ENCODE results near the gene GHSR.

Gene GHSR

DNA sequence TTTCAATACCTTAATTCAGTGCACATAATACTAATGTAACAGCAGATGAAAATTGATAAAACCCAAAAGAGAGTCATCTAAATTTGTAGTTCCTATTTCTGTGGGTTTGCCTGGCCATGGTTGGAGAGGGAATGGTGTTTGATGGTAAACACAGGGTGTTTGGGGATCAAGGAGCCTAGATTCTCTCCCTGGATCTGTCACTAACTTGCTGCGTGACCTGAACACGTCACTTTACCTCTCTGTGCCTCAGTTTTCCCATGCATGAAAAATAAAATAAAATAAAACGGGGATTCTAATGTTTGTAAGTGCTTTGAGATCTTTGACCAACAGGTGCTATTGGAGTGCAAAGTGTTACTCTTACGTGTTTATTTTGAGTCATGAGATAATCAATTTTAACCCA lies 49.8 kb downstream of the GHSR start:
- H3K4me1 ChIP-seq (ENCODE audit: control insufficient read depth, insufficient read depth, low read length), result no peaks in the 10 kb centered on the region
- H3K36me3 ChIP-seq (ENCODE audit: control insufficient read depth, insufficient read depth, low read length), result peaks cover 5% of the 10 kb centered on the region
- 95 to 96% methylated on average over 4 of the region's 4 CpGs for WGBS, 2 experiments

DNA sequence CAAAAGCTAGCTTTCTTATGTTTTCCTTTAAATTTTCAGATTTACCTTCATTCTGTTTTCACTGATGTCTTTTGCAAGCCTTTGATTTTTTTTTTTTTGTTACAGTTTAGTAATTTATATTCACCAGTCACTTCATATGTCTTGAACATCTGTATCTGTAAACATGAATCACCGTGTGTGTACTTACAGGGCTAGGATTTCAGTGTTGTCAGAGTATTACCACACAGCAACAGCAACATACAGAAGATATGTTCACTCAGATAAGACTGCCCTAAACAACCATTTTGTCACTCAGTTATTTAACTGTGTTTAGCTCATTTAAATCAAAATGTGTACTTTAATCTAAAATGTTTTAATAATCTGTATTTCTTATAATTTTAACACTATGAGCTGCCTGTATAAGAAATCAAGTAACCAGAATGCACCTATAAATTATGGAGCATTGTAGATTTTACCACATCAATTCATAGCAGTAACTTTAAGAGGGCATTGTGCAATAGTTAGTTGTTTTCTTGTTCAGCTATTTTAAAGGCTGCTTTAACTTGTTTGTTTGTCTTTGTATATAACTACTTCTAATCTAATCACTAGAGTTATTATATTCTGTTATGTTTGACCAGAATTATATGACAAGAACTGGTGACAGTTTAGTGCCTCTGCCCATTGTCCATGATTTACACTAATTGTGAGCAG lies 50.4 kb downstream of the GHSR start:
- no peak overlapping the region for H3K27ac ChIP-seq (ENCODE audit: insufficient read depth, low read depth, low read length, poor library complexity, severe bottlenecking)
- WGBS, 2 experiments, result 95 to 100% methylated on average over 1 of the region's 1 CpG

More for the DNA sequence above, 49.8 kb downstream of the GHSR start:
- Histone ChIP-seq H3K27me3 (ENCODE audit: control insufficient read depth, insufficient read depth, low read length, poor library complexity, severe bottlenecking) (no peaks in the 10 kb centered on the region), H3K27ac (ENCODE audit: insufficient read depth, low read depth, low read length, poor library complexity, severe bottlenecking) (no peak overlapping the region), H3K4me3 (ENCODE audit: insufficient read depth, low read depth, low read length) (no peak overlapping the region), H3K9me3 (ENCODE audit: control insufficient read depth, low read length) (no peaks in the 10 kb centered on the region)

DNA sequence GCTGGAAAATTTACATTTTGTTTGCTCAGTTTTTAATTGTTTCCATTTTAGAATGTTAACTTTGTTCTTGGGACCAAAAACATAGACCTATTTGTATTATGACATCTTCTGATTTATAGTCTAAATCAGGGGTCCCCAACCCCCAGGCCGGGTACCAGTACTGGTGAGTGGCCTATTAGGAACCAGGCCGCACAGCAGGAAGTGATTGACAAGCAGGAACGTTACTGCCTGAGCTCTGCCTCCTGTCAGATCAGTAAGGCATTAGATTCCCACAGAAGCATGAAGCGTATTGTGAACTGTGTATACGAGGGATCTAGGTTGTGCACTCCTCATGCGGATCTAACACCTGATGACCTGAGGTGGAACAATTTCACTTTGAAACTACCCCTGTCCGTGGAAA lies 51.9 kb downstream of the GHSR start:
- H3K36me3 ChIP-seq (ENCODE audit: control insufficient read depth, insufficient read depth, low read length), result no peaks in the 10 kb centered on the region
- 83 to 85% methylated on average over 7 of the region's 7 CpGs for WGBS, 2 experiments
- H3K27ac ChIP-seq (ENCODE audit: insufficient read depth, low read depth, low read length, poor library complexity, severe bottlenecking), result no peak overlapping the region
- H3K4me1 ChIP-seq (ENCODE audit: control insufficient read depth, insufficient read depth, low read length), result no peaks in the 10 kb centered on the region
- no peaks in the 10 kb centered on the region for H3K9me3 ChIP-seq (ENCODE audit: control insufficient read depth, low read length)
- H3K4me3 ChIP-seq (ENCODE audit: insufficient read depth, low read depth, low read length), result no peak overlapping the region
- no peaks in the 10 kb centered on the region for H3K27me3 ChIP-seq (ENCODE audit: control insufficient read depth, insufficient read depth, low read length, poor library complexity, severe bottlenecking)

More for the DNA sequence above, 50.4 kb downstream of the GHSR start:
- Histone ChIP-seq H3K4me3 (ENCODE audit: insufficient read depth, low read depth, low read length) (no peak overlapping the region), H3K9me3 (ENCODE audit: control insufficient read depth, low read length) (no peaks in the 10 kb centered on the region), H3K36me3 (ENCODE audit: control insufficient read depth, insufficient read depth, low read length) (peaks cover 5% of the 10 kb centered on the region), H3K27me3 (ENCODE audit: control insufficient read depth, insufficient read depth, low read length, poor library complexity, severe bottlenecking) (no peaks in the 10 kb centered on the region), H3K4me1 (ENCODE audit: control insufficient read depth, insufficient read depth, low read length) (no peaks in the 10 kb centered on the region)

DNA sequence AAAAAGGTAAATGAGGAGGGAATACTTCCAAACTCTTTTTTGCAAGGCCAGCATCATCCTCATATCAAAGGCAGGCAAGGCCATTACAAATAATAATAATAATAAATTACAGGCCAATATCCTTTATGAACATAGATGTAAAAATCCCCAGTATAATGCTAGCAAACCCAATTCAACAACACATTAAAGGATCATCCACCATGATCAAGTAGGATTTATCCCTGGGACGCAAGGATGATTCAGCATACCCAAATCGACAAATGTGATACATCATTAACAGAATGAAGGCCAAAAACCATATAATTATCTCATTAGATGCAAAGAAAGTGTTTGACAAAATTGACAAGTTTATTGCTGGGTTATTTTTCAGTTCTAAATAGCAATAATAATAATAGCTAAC lies 53.6 kb downstream of the GHSR start:
- WGBS, 2 experiments, result 100% methylated on average over 2 of the region's 2 CpGs
- no peak overlapping the region for H3K27ac ChIP-seq (ENCODE audit: insufficient read depth, low read depth, low read length, poor library complexity, severe bottlenecking)
- H3K4me1 ChIP-seq (ENCODE audit: control insufficient read depth, insufficient read depth, low read length), result no peaks in the 10 kb centered on the region
- H3K36me3 ChIP-seq (ENCODE audit: control insufficient read depth, insufficient read depth, low read length), result no peaks in the 10 kb centered on the region
- H3K27me3 ChIP-seq (ENCODE audit: control insufficient read depth, insufficient read depth, low read length, poor library complexity, severe bottlenecking), result no peaks in the 10 kb centered on the region
- H3K4me3 ChIP-seq (ENCODE audit: insufficient read depth, low read depth, low read length), result no peak overlapping the region
- no peaks in the 10 kb centered on the region for H3K9me3 ChIP-seq (ENCODE audit: control insufficient read depth, low read length)

All from ectodermal cell (in vitro differentiated cells).